ENCODE data around the gene RBKS. TPM values are rescaled to one million over a fixed set of nuclear protein-coding genes. Genes with fewer than 3 reads are reported as not detected.

The RBKS gene
- total RNA-seq, 2 donors from 2014 or later, result 5.5 to 8.9 TPM

DNA sequence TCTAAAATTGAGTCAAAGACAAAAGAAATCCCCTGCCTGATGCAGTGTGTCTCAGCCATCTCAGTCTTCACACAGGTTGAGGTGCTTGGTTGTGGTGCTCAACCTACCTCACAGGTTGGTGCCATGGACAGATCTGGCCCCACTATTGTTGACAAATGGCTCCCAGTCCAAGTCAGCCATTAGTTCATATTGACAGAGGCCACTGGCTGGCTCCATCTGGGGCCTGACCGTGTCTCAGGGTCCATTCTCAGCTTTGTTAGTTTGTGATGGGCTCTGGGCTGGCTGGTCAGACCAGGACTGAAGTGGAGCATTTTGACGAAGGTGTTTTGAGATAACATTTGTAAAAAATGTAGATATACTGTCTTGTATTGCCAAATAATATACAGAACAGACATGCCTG is 81.8 kb downstream of the RBKS start:
- intact Hi-C loops (cut with DNase I), result no loop called here
- Histone ChIP-seq H3K9me3 (no peaks in the 10 kb centered on the region), H3K27me3 (no peaks in the 10 kb centered on the region), H3K4me1 (no peaks in the 10 kb centered on the region), H3K9ac (ENCODE audit: low read depth in 2 of 2, low read length in 2 of 2) (no peak overlapping the region), H3K4me3 (no peak overlapping the region), H3K27ac (no peak overlapping the region), H3K36me3 (no peaks in the 10 kb centered on the region)
- TF ChIP-seq, protein P1, sequence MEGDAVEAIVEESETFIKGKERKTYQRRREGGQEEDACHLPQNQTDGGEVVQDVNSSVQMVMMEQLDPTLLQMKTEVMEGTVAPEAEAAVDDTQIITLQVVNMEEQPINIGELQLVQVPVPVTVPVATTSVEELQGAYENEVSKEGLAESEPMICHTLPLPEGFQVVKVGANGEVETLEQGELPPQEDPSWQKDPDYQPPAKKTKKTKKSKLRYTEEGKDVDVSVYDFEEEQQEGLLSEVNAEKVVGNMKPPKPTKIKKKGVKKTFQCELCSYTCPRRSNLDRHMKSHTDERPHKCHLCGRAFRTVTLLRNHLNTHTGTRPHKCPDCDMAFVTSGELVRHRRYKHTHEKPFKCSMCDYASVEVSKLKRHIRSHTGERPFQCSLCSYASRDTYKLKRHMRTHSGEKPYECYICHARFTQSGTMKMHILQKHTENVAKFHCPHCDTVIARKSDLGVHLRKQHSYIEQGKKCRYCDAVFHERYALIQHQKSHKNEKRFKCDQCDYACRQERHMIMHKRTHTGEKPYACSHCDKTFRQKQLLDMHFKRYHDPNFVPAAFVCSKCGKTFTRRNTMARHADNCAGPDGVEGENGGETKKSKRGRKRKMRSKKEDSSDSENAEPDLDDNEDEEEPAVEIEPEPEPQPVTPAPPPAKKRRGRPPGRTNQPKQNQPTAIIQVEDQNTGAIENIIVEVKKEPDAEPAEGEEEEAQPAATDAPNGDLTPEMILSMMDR (IDR thresholded peaks at IDR 0.05), result no peak
- no peak for DNase-seq

DNA sequence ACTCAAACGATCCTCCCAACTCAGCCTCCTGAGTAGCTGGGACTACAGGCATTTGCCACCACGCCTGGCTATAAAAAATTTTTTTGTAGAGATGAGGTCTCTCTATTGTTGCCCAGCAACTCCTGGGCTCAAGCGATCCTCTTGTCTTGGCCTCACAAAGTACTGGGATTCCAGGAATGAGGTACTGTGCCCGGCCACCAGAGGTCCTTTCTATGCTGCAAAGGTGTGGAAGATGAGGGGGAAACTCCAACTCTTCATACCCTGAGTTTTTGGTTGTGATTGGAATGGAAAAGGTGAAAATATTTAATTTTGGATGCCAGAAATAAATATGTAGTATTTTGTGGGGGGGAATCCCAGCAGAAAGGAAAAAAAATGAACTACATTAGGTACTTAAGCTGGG is 82.7 kb downstream of the RBKS start:
- Histone ChIP-seq H3K27ac (no peak overlapping the region), H3K9me3 (no peaks in the 10 kb centered on the region), H3K4me3 (no peak overlapping the region), H3K9ac (ENCODE audit: low read depth in 2 of 2, low read length in 2 of 2) (no peak overlapping the region), H3K4me1 (no peaks in the 10 kb centered on the region), H3K27me3 (no peaks in the 10 kb centered on the region), H3K36me3 (no peaks in the 10 kb centered on the region)
- intact Hi-C loops (cut with DNase I), result no loop called here
- DNase-seq, result peak; percentile 42
- TF ChIP-seq, protein P1 (IDR thresholded peaks at IDR 0.05), result peak; percentile 46

DNA sequence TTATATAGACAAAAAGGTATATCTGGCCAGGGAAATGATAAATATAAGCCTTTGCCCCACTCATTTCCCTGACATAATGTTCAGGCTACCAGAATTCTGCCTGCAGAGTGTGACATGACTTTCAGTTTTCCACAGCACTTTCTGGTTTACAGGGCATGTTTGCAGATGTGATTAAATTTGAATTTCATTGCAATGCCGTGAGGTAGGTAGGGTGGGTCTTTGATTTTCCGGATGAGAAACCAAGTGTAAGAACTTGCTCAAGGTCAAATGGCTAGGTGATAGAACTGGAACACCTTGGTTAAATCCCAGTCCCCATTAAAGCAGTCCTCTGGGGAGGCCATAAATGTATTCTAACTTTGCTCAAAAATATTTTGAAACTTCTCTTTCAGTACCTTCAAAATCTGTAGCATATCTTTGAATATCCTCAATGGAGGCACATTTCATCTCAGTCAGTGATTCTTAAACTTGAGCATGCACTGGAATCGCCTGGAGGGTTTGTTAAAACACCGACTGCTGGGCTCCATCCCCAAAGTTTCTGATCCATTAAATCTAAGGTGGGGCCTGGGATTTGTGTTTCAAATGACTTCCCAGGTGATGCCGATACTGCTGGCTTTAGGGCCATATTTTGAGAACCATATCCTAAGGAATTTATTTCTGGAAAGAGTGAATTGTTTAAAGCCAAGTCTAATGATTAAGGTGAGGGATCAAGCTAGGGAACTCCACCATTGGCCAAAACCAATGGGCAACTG is 83.7 kb downstream of the RBKS start:
- DNase-seq, result no peak
- no peaks in the 10 kb centered on the region for H3K36me3 ChIP-seq
- no peak overlapping the region for H3K27ac ChIP-seq
- H3K27me3 ChIP-seq, result no peaks in the 10 kb centered on the region
- intact Hi-C loops (cut with DNase I), result no loop called here
- no peak overlapping the region for H3K4me3 ChIP-seq
- TF ChIP-seq, protein P1 (IDR thresholded peaks at IDR 0.05), result no peak
- no peak overlapping the region for H3K9ac ChIP-seq (ENCODE audit: low read depth in 2 of 2, low read length in 2 of 2)
- no peaks in the 10 kb centered on the region for H3K4me1 ChIP-seq
- H3K9me3 ChIP-seq, result no peaks in the 10 kb centered on the region

DNA sequence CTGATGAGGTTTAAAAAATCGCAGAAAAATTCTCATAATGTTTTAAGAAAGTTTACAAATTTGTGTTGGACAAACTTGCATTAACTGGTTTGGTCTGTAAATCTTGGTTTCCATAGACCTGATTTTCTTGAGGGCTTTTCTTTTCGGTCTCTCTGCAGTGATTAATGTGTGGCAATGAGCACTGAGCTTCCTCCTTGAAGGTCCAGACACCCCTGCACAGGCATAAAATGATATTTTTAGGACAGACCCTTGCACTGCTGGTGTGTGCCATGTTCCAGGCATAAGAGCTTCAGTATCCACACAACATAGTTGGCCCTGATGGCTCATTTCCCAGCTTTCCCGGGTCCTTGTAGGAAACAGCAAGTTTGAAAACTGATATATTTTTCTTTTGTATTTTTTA is 85.0 kb downstream of the RBKS start:
- no peaks in the 10 kb centered on the region for H3K36me3 ChIP-seq
- TF ChIP-seq, protein P1 (IDR thresholded peaks at IDR 0.05), result no peak
- no peak overlapping the region for H3K9ac ChIP-seq (ENCODE audit: low read depth in 2 of 2, low read length in 2 of 2)
- no peaks in the 10 kb centered on the region for H3K27me3 ChIP-seq
- no peaks in the 10 kb centered on the region for H3K4me1 ChIP-seq
- no peak overlapping the region for H3K4me3 ChIP-seq
- no peak for DNase-seq
- H3K27ac ChIP-seq, result no peak overlapping the region
- no peaks in the 10 kb centered on the region for H3K9me3 ChIP-seq
- intact Hi-C loops (cut with DNase I), result no loop called here

DNA sequence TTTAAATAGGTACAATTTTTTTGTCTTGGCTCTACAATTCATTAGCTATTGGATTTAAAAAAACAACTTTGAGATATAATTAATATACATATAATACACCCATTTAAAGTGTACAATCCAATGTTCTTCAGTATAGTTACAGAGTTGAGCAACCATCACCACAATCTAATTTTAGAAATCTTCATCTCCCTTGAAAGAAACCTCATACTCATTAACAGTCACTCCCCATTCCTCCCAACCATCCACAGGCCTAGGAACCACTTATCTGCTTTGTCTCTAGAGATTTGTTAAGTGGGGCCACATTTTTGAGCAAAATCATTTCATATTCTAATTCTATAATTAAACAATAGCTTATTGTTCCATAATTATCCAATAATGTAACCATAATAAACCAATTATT is 86.0 kb downstream of the RBKS start:
- Histone ChIP-seq H3K27me3 (no peaks in the 10 kb centered on the region), H3K9ac (ENCODE audit: low read depth in 2 of 2, low read length in 2 of 2) (no peak overlapping the region), H3K4me3 (no peak overlapping the region), H3K27ac (no peak overlapping the region), H3K4me1 (no peaks in the 10 kb centered on the region), H3K36me3 (no peaks in the 10 kb centered on the region), H3K9me3 (no peaks in the 10 kb centered on the region)
- no peak for DNase-seq
- TF ChIP-seq, protein P1 (IDR thresholded peaks at IDR 0.05), result no peak
- intact Hi-C loops (cut with DNase I), result no loop called here

Data from colonic mucosa (tissue), 4 donors.